GM12878 (cell line): ENCODE measurements around the gene PEF1. TPM values are rescaled to one million over a fixed set of nuclear protein-coding genes. Genes with fewer than 3 reads are reported as not detected.

Source experiments
- CHD4 ChIP-seq: fragments of 200-600 bp; sonication (generic); IDR thresholded peaks from 2 replicates; pipeline ENCODE4 v1.6.1; 2016; ENCODE audit warnings: mild to moderate bottlenecking
- SMARCA5 ChIP-seq: fragments of 450-650 bp; IDR thresholded peaks from 2 replicates; pipeline ENCODE4 v1.6.1; 2017; ENCODE audit warnings: mild to moderate bottlenecking
- TAF1 ChIP-seq: IDR thresholded peaks from 2 replicates; pipeline ENCODE4 v1.6.1; 2011; ENCODE audit warnings: mild to moderate bottlenecking, low read depth, low read length, borderline replicate concordance
- TBL1XR1 ChIP-seq: IDR thresholded peaks from 2 replicates; pipeline ENCODE4 v1.6.1; 2012; ENCODE audit warnings: low read depth, low read length, improper control_type of control experiment
- polyA plus RNA-seq, 11 experiments: library from polyadenylated mRNA; depleted of rRNA in 4 of 11; unstranded in 6 of 11; stranded (reverse) in 5 of 11; fragments of >200 nt; fragmentation: Nextera tagmentation in 4 of 11; fragmentation: Illumina TruSeq in 1 of 11; extraction: Ambion mirVana in 4 of 11; extraction: Trizol in 1 of 11; gene quantifications; 1 replicate in 1 of 11; 2 replicates in 10 of 11; pipeline versions ENCODE4 v1.2.1 to v1.2.3, GENCODE V29; 2011 to 2016; ENCODE audit warnings: inconsistent platforms in 2 of 11, missing spikeins in 2 of 11, low read depth in 1 of 11
- total RNA-seq, 4 experiments: library from RNA; depleted of rRNA in 3 of 4; stranded (reverse); fragments of >200 nt in 3 of 4; fragmentation: Illumina TruSeq in 1 of 4; extraction: Trizol in 1 of 4; gene quantifications; 2 replicates each; pipeline versions ENCODE4 v1.2.1 to v1.2.3, GENCODE V29; 2013 to 2021
- TF ChIP-seq, protein P1 (sequence below): IDR thresholded peaks from 2 replicates; pipeline ENCODE4 v1.6.1; 2012; ENCODE audit warnings: low read depth, low read length, improper control_type of control experiment
- TF ChIP-seq, protein P2 (sequence below): IDR thresholded peaks from 2 replicates; pipeline ENCODE4 v1.6.1; 2011; ENCODE audit warnings: borderline replicate concordance, low read depth, mild to moderate bottlenecking, moderate library complexity, low read length; ENCODE audit not compliant: insufficient read depth, poor library complexity, severe bottlenecking
- TF ChIP-seq, protein P3 (sequence below): fragments of 450-650 bp; IDR thresholded peaks from 2 replicates; pipeline ENCODE4 v1.6.1; 2017; ENCODE audit warnings: mild to moderate bottlenecking, low read depth, inconsistent platforms; ENCODE audit not compliant: poor library complexity, severe bottlenecking

The PEF1 gene
- total and polyA plus RNA-seq, 10 of the 15 experiments (the other 5 are each of a cell fraction or from before 2014, with no cell fraction given): 27.1 to 107 (median 79.0) TPM

DNA sequence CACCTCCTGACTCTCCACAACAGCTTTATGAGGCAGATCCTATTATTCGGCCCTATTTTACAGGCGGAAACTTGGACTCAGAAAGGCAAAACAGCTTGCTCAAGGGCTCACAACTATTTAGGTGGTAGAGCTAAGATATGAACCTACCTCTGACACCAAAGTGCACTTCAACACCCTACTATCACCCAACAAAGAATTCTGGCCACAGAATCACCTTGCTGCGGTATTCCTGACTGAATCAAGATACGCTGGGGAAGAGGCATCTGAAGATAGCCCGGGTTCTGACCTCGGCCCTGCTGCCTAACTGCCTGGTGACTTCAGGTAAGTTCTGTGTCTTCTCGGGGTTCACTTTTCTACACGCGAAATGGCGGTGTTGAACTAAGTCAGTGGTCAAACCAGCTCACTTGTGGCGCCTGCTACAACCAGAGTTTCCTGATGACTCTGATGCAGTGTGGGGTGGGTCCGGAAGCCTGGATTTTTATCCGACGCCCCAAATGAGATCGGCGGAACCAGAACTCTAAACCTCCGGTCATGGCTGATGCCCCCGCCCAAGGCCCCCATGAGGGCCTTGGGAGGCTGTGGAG is 608 bp downstream of the PEF1 start (continued):
- TF ChIP-seq, protein P1, sequence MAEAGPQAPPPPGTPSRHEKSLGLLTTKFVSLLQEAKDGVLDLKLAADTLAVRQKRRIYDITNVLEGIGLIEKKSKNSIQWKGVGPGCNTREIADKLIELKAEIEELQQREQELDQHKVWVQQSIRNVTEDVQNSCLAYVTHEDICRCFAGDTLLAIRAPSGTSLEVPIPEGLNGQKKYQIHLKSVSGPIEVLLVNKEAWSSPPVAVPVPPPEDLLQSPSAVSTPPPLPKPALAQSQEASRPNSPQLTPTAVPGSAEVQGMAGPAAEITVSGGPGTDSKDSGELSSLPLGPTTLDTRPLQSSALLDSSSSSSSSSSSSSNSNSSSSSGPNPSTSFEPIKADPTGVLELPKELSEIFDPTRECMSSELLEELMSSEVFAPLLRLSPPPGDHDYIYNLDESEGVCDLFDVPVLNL: no peak
- TF ChIP-seq SMARCA5: 0 out of 2 replicates have a peak, but pooled peaks have one; percentile 70
- TF ChIP-seq CHD4: no peak
- TF ChIP-seq, protein P2, sequence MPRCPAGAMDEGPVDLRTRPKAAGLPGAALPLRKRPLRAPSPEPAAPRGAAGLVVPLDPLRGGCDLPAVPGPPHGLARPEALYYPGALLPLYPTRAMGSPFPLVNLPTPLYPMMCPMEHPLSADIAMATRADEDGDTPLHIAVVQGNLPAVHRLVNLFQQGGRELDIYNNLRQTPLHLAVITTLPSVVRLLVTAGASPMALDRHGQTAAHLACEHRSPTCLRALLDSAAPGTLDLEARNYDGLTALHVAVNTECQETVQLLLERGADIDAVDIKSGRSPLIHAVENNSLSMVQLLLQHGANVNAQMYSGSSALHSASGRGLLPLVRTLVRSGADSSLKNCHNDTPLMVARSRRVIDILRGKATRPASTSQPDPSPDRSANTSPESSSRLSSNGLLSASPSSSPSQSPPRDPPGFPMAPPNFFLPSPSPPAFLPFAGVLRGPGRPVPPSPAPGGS: no peak
- 0 out of 2 replicates have a peak, but pooled peaks have one; percentile 6 for TF ChIP-seq TBL1XR1
- TF ChIP-seq, protein P3, sequence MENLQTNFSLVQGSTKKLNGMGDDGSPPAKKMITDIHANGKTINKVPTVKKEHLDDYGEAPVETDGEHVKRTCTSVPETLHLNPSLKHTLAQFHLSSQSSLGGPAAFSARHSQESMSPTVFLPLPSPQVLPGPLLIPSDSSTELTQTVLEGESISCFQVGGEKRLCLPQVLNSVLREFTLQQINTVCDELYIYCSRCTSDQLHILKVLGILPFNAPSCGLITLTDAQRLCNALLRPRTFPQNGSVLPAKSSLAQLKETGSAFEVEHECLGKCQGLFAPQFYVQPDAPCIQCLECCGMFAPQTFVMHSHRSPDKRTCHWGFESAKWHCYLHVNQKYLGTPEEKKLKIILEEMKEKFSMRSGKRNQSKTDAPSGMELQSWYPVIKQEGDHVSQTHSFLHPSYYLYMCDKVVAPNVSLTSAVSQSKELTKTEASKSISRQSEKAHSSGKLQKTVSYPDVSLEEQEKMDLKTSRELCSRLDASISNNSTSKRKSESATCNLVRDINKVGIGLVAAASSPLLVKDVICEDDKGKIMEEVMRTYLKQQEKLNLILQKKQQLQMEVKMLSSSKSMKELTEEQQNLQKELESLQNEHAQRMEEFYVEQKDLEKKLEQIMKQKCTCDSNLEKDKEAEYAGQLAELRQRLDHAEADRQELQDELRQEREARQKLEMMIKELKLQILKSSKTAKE: no peak
- TF ChIP-seq TAF1: no peak
